Subcutaneous adipose tissue (tissue), 4 donors: ENCODE measurements around the gene KYNU. TPM values are rescaled to one million over a fixed set of nuclear protein-coding genes. Genes with fewer than 3 reads are reported as not detected.

Experiments
- total RNA-seq, 4 donors: library from RNA; depleted of rRNA; stranded (reverse); fragments of >200 nt; gene quantifications; one replicate each; pipeline ENCODE4 v1.1.0, GENCODE V29; 2016
- TF ChIP-seq, protein P1 (sequence below): fragments of 450-650 bp; IDR thresholded peaks from one replicate; pipeline ENCODE4 v1.5.1; 2016; ENCODE audit warnings: low read depth, mild to moderate bottlenecking, control low read depth, antibody characterized with exemption, moderate library complexity

KYNU gene
- total RNA-seq, 4 donors from 2014 or later, result 3.4 to 38.9 (median 10.5) TPM

- TF ChIP-seq, protein P1, sequence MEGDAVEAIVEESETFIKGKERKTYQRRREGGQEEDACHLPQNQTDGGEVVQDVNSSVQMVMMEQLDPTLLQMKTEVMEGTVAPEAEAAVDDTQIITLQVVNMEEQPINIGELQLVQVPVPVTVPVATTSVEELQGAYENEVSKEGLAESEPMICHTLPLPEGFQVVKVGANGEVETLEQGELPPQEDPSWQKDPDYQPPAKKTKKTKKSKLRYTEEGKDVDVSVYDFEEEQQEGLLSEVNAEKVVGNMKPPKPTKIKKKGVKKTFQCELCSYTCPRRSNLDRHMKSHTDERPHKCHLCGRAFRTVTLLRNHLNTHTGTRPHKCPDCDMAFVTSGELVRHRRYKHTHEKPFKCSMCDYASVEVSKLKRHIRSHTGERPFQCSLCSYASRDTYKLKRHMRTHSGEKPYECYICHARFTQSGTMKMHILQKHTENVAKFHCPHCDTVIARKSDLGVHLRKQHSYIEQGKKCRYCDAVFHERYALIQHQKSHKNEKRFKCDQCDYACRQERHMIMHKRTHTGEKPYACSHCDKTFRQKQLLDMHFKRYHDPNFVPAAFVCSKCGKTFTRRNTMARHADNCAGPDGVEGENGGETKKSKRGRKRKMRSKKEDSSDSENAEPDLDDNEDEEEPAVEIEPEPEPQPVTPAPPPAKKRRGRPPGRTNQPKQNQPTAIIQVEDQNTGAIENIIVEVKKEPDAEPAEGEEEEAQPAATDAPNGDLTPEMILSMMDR, result no peak
These were observed 4.4 kb upstream of the KYNU start for GRCh38 chr2:142872882-142873724.

DNA sequence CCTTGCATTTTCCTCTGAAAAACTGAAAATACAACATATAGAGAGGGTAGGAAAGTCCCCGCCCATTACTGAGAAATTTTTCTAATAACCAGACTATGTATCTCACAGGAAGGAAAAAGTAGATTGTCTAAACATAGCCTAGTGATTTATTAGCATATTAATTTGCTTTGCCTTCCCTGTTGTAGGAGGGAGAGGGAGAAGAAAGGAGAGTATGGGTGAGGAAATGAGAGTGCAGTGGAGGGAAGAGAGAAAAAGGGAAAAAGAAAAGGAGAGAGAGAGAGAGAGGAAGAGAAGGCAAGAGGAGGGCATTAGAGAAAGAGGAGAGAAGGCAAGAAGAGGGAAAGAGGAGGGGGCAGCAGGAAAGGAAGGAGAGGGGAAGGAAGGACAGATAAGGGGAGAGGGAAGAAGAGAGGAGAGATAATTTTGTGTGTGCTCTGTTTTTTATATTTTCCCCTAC, 3.6 kb upstream of the KYNU start:
- TF ChIP-seq, protein P1, result no peak

DNA sequence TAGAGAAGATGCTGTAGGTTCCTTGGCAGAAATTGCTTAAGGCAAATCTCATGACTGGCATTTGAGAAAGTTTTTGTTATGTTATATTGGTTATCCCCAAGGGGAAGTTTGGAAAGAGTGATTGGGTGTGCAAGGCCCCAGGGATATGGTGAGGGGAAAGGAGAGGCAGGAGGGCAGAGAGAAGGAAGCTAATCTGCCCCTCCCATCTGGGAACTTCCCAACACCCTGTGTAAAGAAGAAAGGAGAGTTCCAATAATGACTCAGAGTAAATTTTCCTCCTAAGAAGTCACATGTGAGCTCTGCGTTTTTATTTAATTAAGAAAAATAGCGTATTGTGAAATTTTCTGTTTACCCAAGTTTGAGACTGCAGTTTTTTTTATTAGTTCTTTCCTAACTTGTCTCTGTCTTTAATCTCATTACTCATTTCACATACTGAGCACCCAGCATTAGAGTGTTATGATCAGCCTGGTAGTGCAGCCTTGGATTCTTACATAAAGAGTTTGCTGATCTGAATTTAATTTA, 3.1 kb upstream of the KYNU start:
- TF ChIP-seq, protein P1, result no peak

DNA sequence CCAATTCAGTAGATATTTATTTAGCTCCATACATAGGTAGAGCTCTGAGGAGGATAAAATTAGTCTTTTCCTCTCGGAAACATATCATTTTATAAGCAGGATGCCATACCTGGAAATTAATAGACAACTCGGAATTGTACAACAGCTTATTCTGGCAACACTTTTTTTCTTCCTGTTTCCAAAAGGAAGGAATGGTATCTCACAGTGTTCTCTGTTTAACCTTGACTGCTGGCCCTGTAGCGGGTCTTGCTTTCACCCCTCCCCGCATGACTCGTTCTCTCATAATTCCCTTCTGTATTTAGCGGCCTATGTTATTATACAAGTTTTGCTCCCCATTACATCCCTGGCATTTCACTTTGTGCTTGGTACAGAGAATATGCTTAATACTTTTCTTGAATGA, 2.5 kb upstream of the KYNU start:
- TF ChIP-seq, protein P1, result no peak

DNA sequence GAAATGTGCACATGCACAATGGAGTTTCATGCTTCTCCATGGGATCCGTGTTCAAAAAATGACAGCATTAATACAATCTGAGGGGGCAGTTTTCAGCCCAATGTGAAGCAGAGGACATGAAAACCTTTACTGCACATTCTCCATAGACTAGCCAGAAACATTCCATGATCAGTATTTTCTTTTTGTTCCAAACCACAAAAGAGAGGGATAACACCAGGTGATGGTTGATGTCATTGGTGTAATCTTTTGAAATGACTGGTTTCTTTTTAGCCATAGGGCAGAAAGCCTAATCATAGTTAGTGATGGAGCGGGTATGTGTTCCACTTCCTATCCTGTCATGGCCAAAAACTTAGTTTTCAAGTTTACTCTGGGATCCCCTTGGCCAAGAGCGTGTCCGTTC, 1.8 kb upstream of the KYNU start:
- TF ChIP-seq, protein P1, result no peak

DNA sequence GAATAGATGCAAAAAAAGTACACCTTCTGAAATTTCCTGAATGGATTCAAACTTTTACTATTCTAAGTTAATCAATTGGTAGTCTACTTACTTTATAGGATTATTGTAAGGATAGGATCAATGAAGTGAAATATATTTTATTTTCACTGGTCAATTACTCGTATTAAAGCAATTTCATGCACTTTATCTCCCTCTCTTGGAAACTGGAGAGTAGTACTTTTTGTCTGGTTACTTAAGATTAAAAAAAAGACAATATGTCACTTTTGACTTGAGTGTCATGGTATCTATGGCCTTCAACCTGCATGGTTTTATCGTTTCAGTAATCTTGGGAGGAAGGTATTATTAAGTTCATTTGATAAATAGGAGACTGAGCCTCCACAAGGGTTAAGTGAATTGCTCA, 1.0 kb upstream of the KYNU start:
- TF ChIP-seq, protein P1, result no peak

GRCh38 chr2:142878031-142878678, 691 bp downstream of the KYNU start:
- TF ChIP-seq, protein P1, result no peak
